ENCODE results near the gene GATAD2A.

Gene GATAD2A

GRCh38 chr19:19517235-19517619 is 111.8 kb downstream of the GATAD2A start:
- no peaks in the 10 kb centered on the region for H3K36me3 ChIP-seq (ENCODE audit: control insufficient read depth, insufficient read depth, low read length)
- peak overlapping the region; percentile 72 for H3K4me2 ChIP-seq (ENCODE audit: low read length)
- H3K4me3 ChIP-seq (ENCODE audit: low read depth, low read length) = peak overlapping the region; percentile 82
- no peak overlapping the region for H3K27ac ChIP-seq
- H3K27me3 ChIP-seq (ENCODE audit: control insufficient read depth, insufficient read depth, low read length) = no peaks in the 10 kb centered on the region
- peaks cover 10% of the 10 kb centered on the region for H3K4me1 ChIP-seq
- no peak overlapping the region for H2AFZ ChIP-seq
- H3K9ac ChIP-seq = no peak overlapping the region
- peaks cover 41% of the 10 kb centered on the region for H3K79me2 ChIP-seq
- no peaks in the 10 kb centered on the region for H3K9me3 ChIP-seq (ENCODE audit: control insufficient read depth, low read length)
- TF ChIP-seq CTCF (IDR thresholded peaks at IDR 0.05) = no peak

- peaks cover 47% of the 10 kb centered on the region for H3K79me2 ChIP-seq
- peaks cover 10% of the 10 kb centered on the region for H3K4me1 ChIP-seq
- H3K27me3 ChIP-seq (ENCODE audit: control insufficient read depth, insufficient read depth, low read length) = no peaks in the 10 kb centered on the region
- no peaks in the 10 kb centered on the region for H3K36me3 ChIP-seq (ENCODE audit: control insufficient read depth, insufficient read depth, low read length)
- no peak overlapping the region for H3K4me2 ChIP-seq (ENCODE audit: low read length)
- no peaks in the 10 kb centered on the region for H3K9me3 ChIP-seq (ENCODE audit: control insufficient read depth, low read length)
- no peak overlapping the region for H3K4me3 ChIP-seq (ENCODE audit: low read depth, low read length)
- no peak overlapping the region for H3K27ac ChIP-seq
- H3K9ac ChIP-seq = no peak overlapping the region
- no peak overlapping the region for H2AFZ ChIP-seq
- no peak for TF ChIP-seq CTCF (IDR thresholded peaks at IDR 0.05)
These were observed 115.5 kb downstream of the GATAD2A start for GRCh38 chr19:19520989-19521388.

- no peaks in the 10 kb centered on the region for H3K9me3 ChIP-seq (ENCODE audit: control insufficient read depth, low read length)
- no peak overlapping the region for H3K27ac ChIP-seq
- H3K27me3 ChIP-seq (ENCODE audit: control insufficient read depth, insufficient read depth, low read length) = no peaks in the 10 kb centered on the region
- no peak overlapping the region for H2AFZ ChIP-seq
- no peaks in the 10 kb centered on the region for H3K36me3 ChIP-seq (ENCODE audit: control insufficient read depth, insufficient read depth, low read length)
- TF ChIP-seq CTCF (IDR thresholded peaks at IDR 0.05) = no peak
- peaks cover 3% of the 10 kb centered on the region for H3K4me1 ChIP-seq
- no peak overlapping the region for H3K4me2 ChIP-seq (ENCODE audit: low read length)
- no peak overlapping the region for H3K4me3 ChIP-seq (ENCODE audit: low read depth, low read length)
- H3K9ac ChIP-seq = no peak overlapping the region
- peaks cover 31% of the 10 kb centered on the region for H3K79me2 ChIP-seq
These were observed 117.7 kb downstream of the GATAD2A start for GRCh38 chr19:19523177-19523576.

- no peak for TF ChIP-seq CTCF (IDR thresholded peaks at IDR 0.05)
- Histone ChIP-seq H3K36me3 (ENCODE audit: control insufficient read depth, insufficient read depth, low read length) (no peaks in the 10 kb centered on the region), H3K4me2 (ENCODE audit: low read length) (no peak overlapping the region), H3K27ac (no peak overlapping the region), H3K79me2 (peaks cover 27% of the 10 kb centered on the region), H3K9ac (no peak overlapping the region), H3K27me3 (ENCODE audit: control insufficient read depth, insufficient read depth, low read length) (no peaks in the 10 kb centered on the region), H2AFZ (no peak overlapping the region), H3K4me3 (ENCODE audit: low read depth, low read length) (no peak overlapping the region), H3K9me3 (ENCODE audit: control insufficient read depth, low read length) (no peaks in the 10 kb centered on the region), H3K4me1 (peaks cover 3% of the 10 kb centered on the region)
These were observed 118.6 kb downstream of the GATAD2A start for GRCh38 chr19:19524053-19524452.

- H3K27ac ChIP-seq = no peak overlapping the region
- no peaks in the 10 kb centered on the region for H3K27me3 ChIP-seq (ENCODE audit: control insufficient read depth, insufficient read depth, low read length)
- H3K4me1 ChIP-seq = peaks cover 3% of the 10 kb centered on the region
- no peak overlapping the region for H3K9ac ChIP-seq
- H2AFZ ChIP-seq = no peak overlapping the region
- no peaks in the 10 kb centered on the region for H3K36me3 ChIP-seq (ENCODE audit: control insufficient read depth, insufficient read depth, low read length)
- H3K79me2 ChIP-seq = peaks cover 14% of the 10 kb centered on the region
- no peak for TF ChIP-seq CTCF (IDR thresholded peaks at IDR 0.05)
- H3K4me3 ChIP-seq (ENCODE audit: low read depth, low read length) = no peak overlapping the region
- H3K4me2 ChIP-seq (ENCODE audit: low read length) = no peak overlapping the region
- H3K9me3 ChIP-seq (ENCODE audit: control insufficient read depth, low read length) = no peaks in the 10 kb centered on the region
These were observed 120.3 kb downstream of the GATAD2A start for GRCh38 chr19:19525611-19526380.
